GM23338 (cell line): Measurements from ENCODE around the gene ELL2. TPM values are rescaled to one million over a fixed set of nuclear protein-coding genes. Genes with fewer than 3 reads are reported as not detected.
"Not testable (repeated sequence)": the region's sequence is repeated elsewhere in the genome, so short reads cannot be mapped to it uniquely, and the experiment has no call there.

Experiments
- ATAC-seq: fragments of 200-7000 bp; cut with Tn5 transposase; 3 replicates; pipeline ENCODE4 v1.9.1; 2020
- DNase-seq: peaks from one replicate; pipeline ENCODE4 v3.0.0-alpha.2; 2015; ENCODE audit warnings: low spot score
- H2AFZ ChIP-seq: fragments of 200-600 bp; sonication (generic); 2 replicates; pipeline ENCODE4 v1.8.0; 2016; ENCODE audit warnings: antibody characterized with exemption, mild to moderate bottlenecking, moderate library complexity
- H3F3A ChIP-seq: fragments of 200-600 bp; sonication (generic); replicated peaks from 2 replicates; pipeline ENCODE4 v1.8.0; 2017; ENCODE audit warnings: antibody characterized with exemption, mixed run types, low read depth
- H3K27ac ChIP-seq: fragments of 200-600 bp; sonication (generic); 2 replicates; pipeline ENCODE4 v1.6.1; 2016; ENCODE audit warnings: low read depth
- H3K27me3 ChIP-seq: fragments of 200-600 bp; sonication (generic); 2 replicates; pipeline ENCODE4 v1.8.0; 2016; ENCODE audit warnings: mild to moderate bottlenecking, mixed run types, moderate library complexity; ENCODE audit not compliant: insufficient read depth
- H3K36me3 ChIP-seq: fragments of 200-600 bp; sonication (generic); 2 replicates; pipeline ENCODE4 v1.8.0; 2016; ENCODE audit warnings: mild to moderate bottlenecking; ENCODE audit not compliant: insufficient read depth
- H3K4me1 ChIP-seq: fragments of 200-600 bp; sonication (generic); 2 replicates; pipeline ENCODE4 v1.8.0; 2016; ENCODE audit warnings: mild to moderate bottlenecking, moderate library complexity; ENCODE audit not compliant: insufficient read depth
- H3K4me2 ChIP-seq: fragments of 200-600 bp; sonication (generic); 2 replicates; pipeline ENCODE4 v1.7.1; 2017; ENCODE audit warnings: mixed run types
- H3K4me3 ChIP-seq: fragments of 200-600 bp; sonication (generic); 2 replicates; pipeline ENCODE4 v1.6.1; 2016; ENCODE audit warnings: mixed run types
- H3K79me2 ChIP-seq: fragments of 200-600 bp; sonication (generic); replicated peaks from 2 replicates; pipeline ENCODE4 v1.8.0; 2017; ENCODE audit warnings: mild to moderate bottlenecking; ENCODE audit not compliant: insufficient read depth
- H3K9me2 ChIP-seq: fragments of 200-600 bp; sonication (generic); 2 replicates; pipeline ENCODE4 v1.8.0; 2017; ENCODE audit not compliant: insufficient read depth
- H4K20me1 ChIP-seq: fragments of 200-600 bp; sonication (generic); replicated peaks from 2 replicates; pipeline ENCODE4 v1.8.0; 2017; ENCODE audit warnings: mild to moderate bottlenecking; ENCODE audit not compliant: insufficient read depth
- H3K27ac Mint-ChIP-seq: 2 replicates; pipeline ENCODE4 v1.8.0; 2020; ENCODE audit warnings: inconsistent platforms, mild to moderate bottlenecking, moderate library complexity, mixed read lengths
- H3K27me3 Mint-ChIP-seq: 3 replicates; pipeline ENCODE4 v1.8.0; 2022; ENCODE audit warnings: low read depth, mild to moderate bottlenecking, moderate library complexity, mixed read lengths, inconsistent platforms; ENCODE audit not compliant: insufficient read depth, poor library complexity
- H3K36me3 Mint-ChIP-seq: 3 replicates; pipeline ENCODE4 v1.8.0; 2021; ENCODE audit warnings: low read depth, mild to moderate bottlenecking, inconsistent platforms, moderate library complexity, mixed read lengths
- H3K4me1 Mint-ChIP-seq: 3 replicates; pipeline ENCODE4 v1.8.0; 2020; ENCODE audit warnings: mild to moderate bottlenecking, inconsistent platforms, mixed read lengths
- H3K4me3 Mint-ChIP-seq: 3 replicates; pipeline ENCODE4 v1.8.0; 2021; ENCODE audit warnings: moderate library complexity, mild to moderate bottlenecking, inconsistent platforms, mixed read lengths
- H3K9me3 Mint-ChIP-seq: 3 replicates; pipeline ENCODE4 v1.8.0; 2020; ENCODE audit warnings: moderate library complexity, mild to moderate bottlenecking, inconsistent platforms, mixed read lengths
- CREB1 ChIP-seq: fragments of 250-450 bp; sonication (Bioruptor Pico); IDR thresholded peaks from 2 replicates; pipeline ENCODE4 v1.5.0; 2020; ENCODE audit warnings: low read depth, mild to moderate bottlenecking, moderate library complexity
- EZH2 ChIP-seq: fragments of 200-600 bp; sonication (generic); IDR thresholded peaks from one replicate; pipeline ENCODE4 v1.8.0; 2017; ENCODE audit warnings: antibody characterized with exemption, mild to moderate bottlenecking, low read depth; ENCODE audit not compliant: unreplicated experiment
- EZH2phosphoT487 ChIP-seq: fragments of 200-600 bp; sonication (generic); IDR thresholded peaks from one replicate; pipeline ENCODE4 v1.8.1; 2018; ENCODE audit warnings: antibody characterized with exemption; ENCODE audit not compliant: unreplicated experiment
- JUNB ChIP-seq: IDR thresholded peaks from one replicate; pipeline ENCODE4 v1.6.1; 2016; ENCODE audit warnings: antibody characterized with exemption; ENCODE audit not compliant: unreplicated experiment
- POLR2AphosphoS5 ChIP-seq: IDR thresholded peaks from 2 replicates; pipeline ENCODE4 v1.6.1; 2016; ENCODE audit warnings: antibody characterized with exemption, low read depth
- ZNF114 ChIP-seq: fragments of 250-450 bp; sonication (Bioruptor Pico); IDR thresholded peaks from 2 replicates; pipeline ENCODE4 v1.5.0; 2020; ENCODE audit warnings: mild to moderate bottlenecking, moderate library complexity
- ZNF331 ChIP-seq: fragments of 250-450 bp; sonication (Bioruptor Pico); IDR thresholded peaks from 2 replicates; pipeline ENCODE4 v1.5.0; 2020; ENCODE audit warnings: low read depth, mild to moderate bottlenecking, moderate library complexity
- polyA plus RNA-seq: library from polyadenylated mRNA; unstranded; fragments of >200 nt; fragmentation: Nextera tagmentation; extraction: Ambion mirVana; gene quantifications from 2 replicates; pipeline ENCODE4 v1.2.1, GENCODE V29; 2016
- total RNA-seq: library from RNA; depleted of rRNA; stranded (reverse); fragments of >200 nt; shearing (Covaris generic); gene quantifications from 2 replicates; pipeline ENCODE4 v1.2.3, GENCODE V29; 2014
- TF ChIP-seq, protein P1 (sequence below), 2 experiments: fragments of 200-600 bp in 1 of 2; sonication (generic) in 1 of 2; conservative IDR thresholded peaks; 2 replicates each; pipeline versions ENCODE4 v1.5.1 to v1.6.1; 2016 to 2017; ENCODE audit warnings: antibody characterized with exemption in 2 of 2, low read depth in 2 of 2, mild to moderate bottlenecking in 2 of 2, moderate library complexity in 1 of 2
- TF ChIP-seq, protein P2 (sequence below): IDR thresholded peaks from 2 replicates; pipeline ENCODE4 v1.6.1; 2016; ENCODE audit warnings: antibody characterized with exemption
- TF ChIP-seq, protein P3 (sequence below): IDR thresholded peaks from one replicate; pipeline ENCODE4 v1.6.1; 2018; ENCODE audit warnings: antibody characterized with exemption; ENCODE audit not compliant: unreplicated experiment

The ELL2 gene
- total and polyA plus RNA-seq, 2 experiments from 2014 or later, result 7.4 to 32.6 TPM

DNA sequence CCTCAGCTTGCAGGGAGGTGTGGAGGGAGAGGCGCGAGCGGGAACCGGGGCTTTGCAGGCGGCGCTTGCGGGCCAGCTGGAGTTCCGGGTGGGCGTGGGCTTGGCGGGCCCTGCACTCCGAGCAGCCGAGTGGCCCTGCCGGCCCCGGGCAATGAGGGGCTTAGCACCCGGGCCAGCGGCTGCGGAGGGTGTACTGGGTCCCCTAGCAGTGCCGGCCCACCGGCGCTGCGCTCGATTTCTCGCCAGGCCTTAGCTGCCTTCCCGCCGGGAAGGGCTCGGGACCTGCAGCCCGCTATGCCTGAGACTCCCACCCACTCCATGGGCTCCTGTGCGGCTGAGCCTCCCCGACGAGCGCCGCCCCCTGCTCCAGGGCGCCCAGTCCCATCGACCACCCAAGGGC is 110.5 kb downstream of the ELL2 start:
- H3K4me3 ChIP-seq, H3K4me1 Mint-ChIP-seq, H3K27me3 ChIP-seq, H3K9me2 ChIP-seq, H3K4me2 ChIP-seq, H3K27me3 Mint-ChIP-seq, H3K36me3 ChIP-seq, H3K27ac ChIP-seq, ATAC-seq, H4K20me1 ChIP-seq, H3K4me1 ChIP-seq, H3K36me3 Mint-ChIP-seq, H3K79me2 ChIP-seq, DNase-seq, H3F3A ChIP-seq, H3K9me3 Mint-ChIP-seq, H2AFZ ChIP-seq, H3K27ac Mint-ChIP-seq, H3K4me3 Mint-ChIP-seq: not testable (repeated sequence)

DNA sequence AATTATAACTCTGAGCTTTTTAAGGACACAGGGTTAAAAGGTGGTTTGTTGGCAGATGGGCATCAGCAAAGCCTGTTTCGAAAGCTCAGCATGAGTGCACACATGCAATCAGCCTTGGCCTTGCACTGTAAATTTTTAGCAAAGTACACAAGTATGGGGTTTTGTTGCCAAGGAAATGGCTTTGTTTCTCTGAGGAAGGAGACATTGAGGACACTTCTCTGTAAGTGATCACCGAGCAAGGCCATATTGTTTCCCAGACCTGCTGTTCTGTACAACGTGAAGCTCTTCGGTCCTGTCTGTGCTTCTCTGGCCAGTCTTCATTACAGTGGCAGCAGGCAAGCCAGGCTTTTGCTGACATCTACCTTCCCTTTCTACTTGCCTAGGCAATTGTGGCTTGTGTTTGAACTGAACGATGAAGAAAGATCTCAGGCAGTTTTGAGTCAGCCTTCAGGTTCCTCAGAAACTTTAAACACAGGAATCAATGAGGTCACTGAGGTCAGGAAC is 111.2 kb downstream of the ELL2 start:
- H3K27ac ChIP-seq, result no peak overlapping the region
- no peaks in the 10 kb centered on the region for H3K9me3 Mint-ChIP-seq
- no peaks in the 10 kb centered on the region for H3K79me2 ChIP-seq
- DNase-seq (no peak), ATAC-seq (no peak)
- H3K9me2 ChIP-seq, result no peaks in the 10 kb centered on the region
- H3K36me3 ChIP-seq, result no peaks in the 10 kb centered on the region
- H3K4me3 ChIP-seq, result no peak overlapping the region
- no peak overlapping the region for H3K4me2 ChIP-seq
- no peaks in the 10 kb centered on the region for H3K4me1 Mint-ChIP-seq
- no peak overlapping the region for H3K27ac Mint-ChIP-seq
- H2AFZ ChIP-seq, result no peak overlapping the region
- no peak overlapping the region for H3K4me3 Mint-ChIP-seq
- no peaks in the 10 kb centered on the region for H3F3A ChIP-seq
- no peaks in the 10 kb centered on the region for H3K36me3 Mint-ChIP-seq
- no peaks in the 10 kb centered on the region for H3K4me1 ChIP-seq
- no peaks in the 10 kb centered on the region for H3K27me3 ChIP-seq
- no peaks in the 10 kb centered on the region for H3K27me3 Mint-ChIP-seq
- no peaks in the 10 kb centered on the region for H4K20me1 ChIP-seq
- no peak for TF ChIP-seq ZNF331 (CRISPR knock-in tag)
- TF ChIP-seq ZNF114 (CRISPR knock-in tag), result no peak
- TF ChIP-seq, protein P1, sequence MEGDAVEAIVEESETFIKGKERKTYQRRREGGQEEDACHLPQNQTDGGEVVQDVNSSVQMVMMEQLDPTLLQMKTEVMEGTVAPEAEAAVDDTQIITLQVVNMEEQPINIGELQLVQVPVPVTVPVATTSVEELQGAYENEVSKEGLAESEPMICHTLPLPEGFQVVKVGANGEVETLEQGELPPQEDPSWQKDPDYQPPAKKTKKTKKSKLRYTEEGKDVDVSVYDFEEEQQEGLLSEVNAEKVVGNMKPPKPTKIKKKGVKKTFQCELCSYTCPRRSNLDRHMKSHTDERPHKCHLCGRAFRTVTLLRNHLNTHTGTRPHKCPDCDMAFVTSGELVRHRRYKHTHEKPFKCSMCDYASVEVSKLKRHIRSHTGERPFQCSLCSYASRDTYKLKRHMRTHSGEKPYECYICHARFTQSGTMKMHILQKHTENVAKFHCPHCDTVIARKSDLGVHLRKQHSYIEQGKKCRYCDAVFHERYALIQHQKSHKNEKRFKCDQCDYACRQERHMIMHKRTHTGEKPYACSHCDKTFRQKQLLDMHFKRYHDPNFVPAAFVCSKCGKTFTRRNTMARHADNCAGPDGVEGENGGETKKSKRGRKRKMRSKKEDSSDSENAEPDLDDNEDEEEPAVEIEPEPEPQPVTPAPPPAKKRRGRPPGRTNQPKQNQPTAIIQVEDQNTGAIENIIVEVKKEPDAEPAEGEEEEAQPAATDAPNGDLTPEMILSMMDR (conservative IDR thresholded peaks at IDR 0.05; ENCODE audit: low read depth in 2 of 2), result no peak
- no peak for TF ChIP-seq JUNB
- TF ChIP-seq, protein P2, sequence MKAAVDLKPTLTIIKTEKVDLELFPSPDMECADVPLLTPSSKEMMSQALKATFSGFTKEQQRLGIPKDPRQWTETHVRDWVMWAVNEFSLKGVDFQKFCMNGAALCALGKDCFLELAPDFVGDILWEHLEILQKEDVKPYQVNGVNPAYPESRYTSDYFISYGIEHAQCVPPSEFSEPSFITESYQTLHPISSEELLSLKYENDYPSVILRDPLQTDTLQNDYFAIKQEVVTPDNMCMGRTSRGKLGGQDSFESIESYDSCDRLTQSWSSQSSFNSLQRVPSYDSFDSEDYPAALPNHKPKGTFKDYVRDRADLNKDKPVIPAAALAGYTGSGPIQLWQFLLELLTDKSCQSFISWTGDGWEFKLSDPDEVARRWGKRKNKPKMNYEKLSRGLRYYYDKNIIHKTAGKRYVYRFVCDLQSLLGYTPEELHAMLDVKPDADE, result no peak
- TF ChIP-seq EZH2, result no peak
- no peak for TF ChIP-seq CREB1 (CRISPR knock-in tag)
- TF ChIP-seq EZH2phosphoT487, result no peak
- TF ChIP-seq POLR2AphosphoS5, result no peak
- TF ChIP-seq, protein P3, sequence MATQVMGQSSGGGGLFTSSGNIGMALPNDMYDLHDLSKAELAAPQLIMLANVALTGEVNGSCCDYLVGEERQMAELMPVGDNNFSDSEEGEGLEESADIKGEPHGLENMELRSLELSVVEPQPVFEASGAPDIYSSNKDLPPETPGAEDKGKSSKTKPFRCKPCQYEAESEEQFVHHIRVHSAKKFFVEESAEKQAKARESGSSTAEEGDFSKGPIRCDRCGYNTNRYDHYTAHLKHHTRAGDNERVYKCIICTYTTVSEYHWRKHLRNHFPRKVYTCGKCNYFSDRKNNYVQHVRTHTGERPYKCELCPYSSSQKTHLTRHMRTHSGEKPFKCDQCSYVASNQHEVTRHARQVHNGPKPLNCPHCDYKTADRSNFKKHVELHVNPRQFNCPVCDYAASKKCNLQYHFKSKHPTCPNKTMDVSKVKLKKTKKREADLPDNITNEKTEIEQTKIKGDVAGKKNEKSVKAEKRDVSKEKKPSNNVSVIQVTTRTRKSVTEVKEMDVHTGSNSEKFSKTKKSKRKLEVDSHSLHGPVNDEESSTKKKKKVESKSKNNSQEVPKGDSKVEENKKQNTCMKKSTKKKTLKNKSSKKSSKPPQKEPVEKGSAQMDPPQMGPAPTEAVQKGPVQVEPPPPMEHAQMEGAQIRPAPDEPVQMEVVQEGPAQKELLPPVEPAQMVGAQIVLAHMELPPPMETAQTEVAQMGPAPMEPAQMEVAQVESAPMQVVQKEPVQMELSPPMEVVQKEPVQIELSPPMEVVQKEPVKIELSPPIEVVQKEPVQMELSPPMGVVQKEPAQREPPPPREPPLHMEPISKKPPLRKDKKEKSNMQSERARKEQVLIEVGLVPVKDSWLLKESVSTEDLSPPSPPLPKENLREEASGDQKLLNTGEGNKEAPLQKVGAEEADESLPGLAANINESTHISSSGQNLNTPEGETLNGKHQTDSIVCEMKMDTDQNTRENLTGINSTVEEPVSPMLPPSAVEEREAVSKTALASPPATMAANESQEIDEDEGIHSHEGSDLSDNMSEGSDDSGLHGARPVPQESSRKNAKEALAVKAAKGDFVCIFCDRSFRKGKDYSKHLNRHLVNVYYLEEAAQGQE, result no peak
